ENCODE measurements around the gene NUMB.

- TF ChIP-seq POLR2A (IDR thresholded peaks at IDR 0.05; ENCODE audit: low read length) (no peak), GATA1 (IDR thresholded peaks at IDR 0.05; ENCODE audit: low read depth, low read length) (no peak)
These were observed 493 bp downstream of the NUMB start for GRCh38 chr14:73457924-73458182.

Data from erythroblast (primary cell).